Stimulated activated CD4-positive, alpha-beta T cell treated with anti-CD3 and anti-CD28 coated beads, Interleukin-4, amount 100 ng/mL, for 4 hours (primary cell): ENCODE measurements around the gene CALHM3.
"Not testable (repeated sequence)": the region's sequence is repeated elsewhere in the genome, so short reads cannot be mapped to it uniquely, and the experiment has no call there.

Source experiments
- DNase-seq, 2 experiments: peaks; one replicate each; pipeline ENCODE4 v3.0.0-alpha.2; 2020

The CALHM3 gene

DNA sequence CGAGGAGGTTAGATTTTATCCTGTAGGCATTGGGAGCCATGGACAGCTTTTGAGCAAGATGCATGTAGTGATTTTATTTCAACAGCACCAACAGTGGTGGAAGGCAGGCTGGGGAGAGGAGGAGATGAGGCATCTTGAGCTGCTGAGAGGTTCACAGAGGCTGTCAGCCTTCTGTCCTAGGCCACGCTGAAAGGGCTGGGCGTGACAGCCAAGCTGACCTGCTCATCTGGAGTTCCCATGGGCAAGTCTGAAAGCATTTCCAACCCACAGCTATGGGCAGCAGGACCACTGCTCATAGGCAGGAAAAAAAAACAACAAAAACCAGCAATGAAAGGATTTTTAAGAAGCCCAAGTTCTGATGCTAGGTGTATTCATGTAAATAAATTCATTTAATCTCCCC lies 22.1 kb upstream of the CALHM3 start:
- no peak for DNase-seq

DNA sequence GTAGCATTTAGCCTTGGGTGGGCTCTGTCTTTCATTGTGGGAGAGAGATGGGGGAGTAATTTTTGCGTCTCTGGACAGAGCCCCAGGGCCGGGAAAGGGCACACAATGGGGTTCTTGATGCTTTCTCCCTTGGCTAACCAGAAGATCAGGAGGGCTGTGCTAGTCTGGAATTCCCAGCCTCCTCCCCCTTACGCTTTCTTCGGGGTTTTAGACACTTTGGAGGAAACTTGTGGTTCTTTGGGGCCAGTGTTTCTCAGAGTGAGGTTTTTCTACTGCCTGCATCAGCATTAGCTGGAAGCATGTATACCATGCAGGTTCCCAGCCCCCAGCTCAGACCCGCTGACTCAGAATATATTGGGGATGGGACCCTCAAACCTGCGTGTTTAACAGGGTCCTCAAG lies 21.4 kb upstream of the CALHM3 start:
- DNase-seq = no peak

DNA sequence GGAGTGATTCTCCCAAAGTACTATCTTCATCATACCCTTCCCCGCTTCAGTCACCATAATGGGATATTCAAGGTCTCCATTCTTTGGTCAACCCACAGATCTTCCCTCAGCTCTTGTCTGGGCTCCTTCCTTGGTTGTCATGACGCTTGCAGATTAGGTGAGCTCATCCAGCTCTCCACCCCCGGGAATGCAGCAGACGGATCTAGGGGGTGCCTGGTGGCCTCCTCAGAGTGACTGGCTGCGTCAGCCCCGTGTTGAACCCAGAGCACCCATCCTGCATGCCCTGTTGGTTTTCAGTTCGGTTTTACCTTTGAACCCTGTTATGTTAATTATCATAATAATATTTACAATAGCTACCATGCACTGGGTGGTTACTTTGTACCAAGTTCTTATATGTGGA lies 20.8 kb upstream of the CALHM3 start:
- no peak for DNase-seq

DNA sequence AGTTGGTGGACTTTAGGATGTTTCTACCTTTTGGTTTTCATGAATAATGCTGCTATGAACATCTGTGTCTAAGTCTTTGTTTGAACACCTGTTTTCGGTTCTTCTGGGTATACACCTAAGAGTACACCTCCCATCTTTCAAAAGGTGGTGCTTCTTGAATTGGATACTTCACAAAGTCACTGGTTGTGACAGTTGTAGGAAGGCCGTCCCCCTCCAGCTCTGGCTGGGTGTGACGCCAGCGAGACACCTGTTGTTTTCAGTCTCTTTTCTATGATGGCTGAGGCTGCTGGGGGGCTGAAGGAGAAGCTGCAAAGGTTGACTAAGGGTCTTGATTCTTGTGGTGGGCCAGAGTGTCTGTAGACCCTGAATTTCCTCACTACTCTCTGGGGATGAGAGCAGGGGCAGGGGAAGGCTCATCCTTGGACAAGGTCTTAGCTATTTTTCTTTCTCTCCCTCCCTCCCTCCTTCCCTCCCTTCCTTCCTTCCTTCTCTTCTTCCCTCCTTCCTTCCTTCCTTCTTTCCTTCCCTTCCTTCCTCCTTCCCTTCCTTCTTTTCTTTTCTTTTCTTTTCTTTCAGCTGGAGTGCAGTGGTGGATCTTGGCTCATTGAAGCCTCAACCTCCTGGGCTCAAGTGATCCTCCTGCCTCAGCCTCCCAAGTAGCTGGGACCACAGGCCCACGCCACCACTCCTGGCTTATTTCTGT lies 20.0 kb upstream of the CALHM3 start:
- no peak for DNase-seq

DNA sequence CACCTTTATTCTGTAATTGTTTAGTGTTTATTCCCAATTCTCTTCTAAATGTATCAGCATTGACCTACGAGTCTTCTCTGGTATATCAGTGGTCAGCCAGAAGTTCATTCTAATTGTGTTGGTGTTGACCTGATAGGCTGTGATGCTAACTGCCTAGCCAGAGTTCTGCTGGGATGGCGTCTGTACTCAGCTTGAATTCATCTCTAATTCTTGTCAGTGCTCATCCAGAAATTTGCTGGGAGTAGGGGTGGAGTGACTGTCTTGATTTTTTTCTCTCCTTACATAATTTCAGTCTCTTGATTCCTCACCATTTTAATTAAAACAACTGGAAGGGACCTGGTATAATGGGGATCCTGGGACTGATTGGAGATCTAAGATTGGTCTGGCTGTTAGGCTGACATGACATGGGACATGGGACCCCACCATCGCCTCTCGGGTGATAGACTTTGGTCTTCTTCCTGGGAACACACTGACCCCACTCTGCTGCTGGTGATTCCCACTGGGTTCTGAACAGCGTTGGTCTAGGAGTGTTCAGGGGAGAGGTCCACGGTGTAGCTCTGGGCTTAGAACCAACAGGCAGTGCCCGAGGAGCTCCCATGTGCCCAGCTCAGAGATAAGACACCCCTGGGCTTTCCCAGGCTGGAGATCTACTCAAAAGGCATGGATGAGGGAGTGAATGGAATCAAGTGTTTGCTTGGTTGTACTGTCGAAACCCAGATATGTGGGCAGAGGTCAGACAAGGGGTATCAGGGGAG lies 18.3 kb upstream of the CALHM3 start:
- no peak for DNase-seq

DNA sequence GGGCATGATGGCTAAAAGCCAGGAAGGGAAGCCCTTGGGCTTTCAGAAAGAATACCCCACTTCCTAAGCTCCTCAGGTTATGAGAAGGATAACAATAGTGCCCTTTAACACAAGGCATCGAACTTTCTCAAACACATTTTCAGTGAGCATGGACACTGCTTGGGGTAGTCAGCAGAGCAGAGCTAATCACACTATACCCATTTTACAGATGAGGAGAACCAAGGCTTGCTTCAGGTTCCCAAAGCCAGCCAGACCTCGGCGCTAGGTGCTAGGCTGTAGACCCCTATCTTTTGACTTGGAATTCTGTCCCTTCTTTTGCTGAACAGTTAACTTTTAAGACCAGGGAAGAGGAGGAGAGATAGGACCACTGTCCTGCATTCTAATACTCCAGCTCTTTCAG lies 16.3 kb upstream of the CALHM3 start:
- no peak for DNase-seq

DNA sequence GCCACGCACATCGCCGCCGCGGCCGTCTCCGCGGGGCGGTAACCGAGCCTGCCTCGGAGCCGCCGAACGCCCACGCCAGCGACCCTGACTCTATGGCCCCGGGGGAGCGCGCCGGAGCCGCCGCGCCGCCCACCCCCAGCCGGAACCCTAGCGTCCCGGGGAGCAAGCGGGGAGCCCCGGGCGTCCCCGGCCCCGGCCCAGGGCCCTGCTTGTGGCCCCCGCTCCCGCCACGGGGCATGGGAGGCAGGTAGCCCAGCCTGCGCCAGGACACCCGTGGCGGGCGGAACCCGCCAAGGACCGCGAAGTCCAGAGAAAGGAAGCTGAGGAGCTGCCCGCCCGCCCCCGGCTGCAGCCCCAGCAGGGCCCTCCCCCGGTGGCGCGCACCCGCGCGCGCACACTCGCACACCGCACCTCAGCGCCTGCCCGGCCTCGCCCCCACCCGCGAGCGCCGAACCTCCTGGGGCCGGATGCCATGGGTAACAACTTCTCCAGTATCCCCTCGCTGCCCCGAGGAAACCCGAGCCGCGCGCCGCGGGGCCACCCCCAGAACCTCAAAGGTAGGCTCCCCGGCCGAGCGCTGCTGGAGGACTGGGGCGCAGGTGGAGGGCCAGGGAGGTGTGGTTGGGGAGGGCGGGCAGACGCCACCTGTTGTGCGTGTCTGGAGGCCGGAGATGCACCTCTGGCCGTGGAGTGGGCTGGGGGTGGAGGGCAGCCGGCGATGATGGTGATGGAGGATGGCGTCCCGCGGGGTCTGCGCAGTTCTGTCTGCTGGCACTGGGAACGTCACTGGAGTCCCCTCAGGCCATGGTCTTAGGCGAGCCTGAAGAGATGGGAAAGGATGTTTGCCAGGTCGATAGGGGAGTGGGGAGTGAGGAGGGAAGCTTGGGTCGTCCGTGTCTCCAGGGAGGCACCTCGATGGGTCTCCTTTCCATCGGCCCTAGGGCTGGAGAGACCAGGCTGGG lies 15.2 kb upstream of the CALHM3 start:
- DNase-seq = peak in 1 of 2 experiments; percentile 22

DNA sequence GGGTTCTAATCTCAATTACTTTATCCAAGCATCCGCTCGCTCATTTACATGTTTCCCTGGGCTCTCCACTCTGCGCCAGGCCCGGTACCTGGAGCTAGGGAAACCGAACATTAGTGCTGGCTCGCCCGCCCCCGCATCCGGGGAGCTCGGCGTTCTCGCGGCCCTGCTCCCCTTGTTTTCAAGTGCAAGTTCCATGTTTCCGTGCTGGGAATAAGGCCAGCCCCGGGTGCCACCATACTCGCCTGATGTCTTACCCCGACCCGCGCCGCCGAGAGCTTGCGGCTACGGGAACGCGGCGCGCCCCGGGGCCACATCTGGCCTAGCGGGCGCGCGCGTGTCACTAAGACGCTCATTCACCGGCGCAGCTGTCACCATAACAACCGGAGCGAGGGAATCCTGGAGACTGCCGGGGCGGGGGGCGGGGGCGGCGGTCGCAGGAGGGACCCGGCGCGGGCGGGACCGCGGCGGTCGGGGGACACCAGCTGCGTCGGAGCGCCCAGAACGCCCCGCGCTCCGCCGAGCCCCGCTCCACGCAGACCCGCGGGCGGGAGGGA lies 14.4 kb upstream of the CALHM3 start, which contains the start of gene NEURL1:
Gene NEURL1 (plus strand): TSS at position 344 of the 554 bp plus-strand sequence. CDS start 683 bp downstream, outside the sequence.
- DNase-seq = peak; percentile 17 to 30

DNA sequence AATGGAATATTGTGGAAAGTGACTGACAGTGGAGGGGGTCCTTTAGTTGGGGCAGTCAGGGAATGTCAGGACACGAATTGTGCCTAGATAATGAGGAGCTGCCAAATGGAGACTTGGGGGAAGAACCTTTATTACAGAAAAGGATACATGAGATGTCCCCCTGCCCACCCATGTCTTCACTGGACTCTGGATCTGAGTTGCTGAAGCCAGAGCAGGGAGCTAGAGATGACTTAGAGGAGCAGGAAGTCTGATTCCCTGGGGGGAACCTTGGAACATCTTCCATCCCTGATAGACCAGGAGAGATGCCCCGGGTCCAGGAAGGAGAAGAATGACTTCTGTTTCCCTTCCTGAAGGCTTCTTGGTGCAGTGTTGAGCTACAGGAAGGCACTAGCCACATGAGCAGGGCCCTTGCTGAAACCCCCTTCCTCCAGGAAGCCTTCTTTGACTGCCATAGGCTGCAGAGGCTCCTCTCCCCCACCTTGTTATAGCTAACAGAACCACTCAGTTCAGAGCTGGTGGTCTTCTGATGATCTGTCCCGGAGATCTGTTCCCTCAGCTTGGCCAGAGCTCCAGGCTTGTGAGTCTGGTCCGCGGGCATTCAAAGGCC lies 13.7 kb upstream of the CALHM3 start:
- no peak for DNase-seq

DNA sequence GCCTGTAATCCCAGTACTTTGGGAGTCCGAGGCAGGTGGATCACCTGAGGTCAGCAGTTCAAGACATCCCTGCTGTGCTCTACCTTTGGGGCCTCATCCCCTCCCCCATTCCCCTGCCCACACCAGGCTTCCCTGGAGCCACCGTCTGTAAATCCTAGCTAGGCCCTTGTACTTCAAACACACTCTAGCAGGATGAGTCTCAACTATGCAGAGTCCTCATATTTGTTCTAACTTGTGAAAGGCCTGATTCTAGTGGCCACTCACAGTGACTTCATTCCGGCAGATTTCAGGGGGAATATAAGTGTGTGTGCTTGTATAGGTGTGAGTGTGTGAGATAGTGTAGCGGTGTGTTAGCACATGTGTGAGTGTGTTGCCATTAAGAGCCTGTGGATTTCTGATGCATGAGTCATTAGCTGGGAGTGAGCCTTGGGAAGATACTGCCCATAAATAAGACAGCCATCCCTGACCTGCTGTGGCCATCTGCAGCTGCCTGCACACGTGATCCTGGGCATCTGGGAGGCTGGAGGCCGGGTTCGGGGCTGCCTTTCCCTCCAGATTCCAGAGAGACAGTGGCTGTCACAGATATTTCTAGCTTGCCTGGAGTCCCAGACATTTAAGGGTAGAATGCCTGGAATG lies 12.8 kb upstream of the CALHM3 start:
- no peak for DNase-seq

DNA sequence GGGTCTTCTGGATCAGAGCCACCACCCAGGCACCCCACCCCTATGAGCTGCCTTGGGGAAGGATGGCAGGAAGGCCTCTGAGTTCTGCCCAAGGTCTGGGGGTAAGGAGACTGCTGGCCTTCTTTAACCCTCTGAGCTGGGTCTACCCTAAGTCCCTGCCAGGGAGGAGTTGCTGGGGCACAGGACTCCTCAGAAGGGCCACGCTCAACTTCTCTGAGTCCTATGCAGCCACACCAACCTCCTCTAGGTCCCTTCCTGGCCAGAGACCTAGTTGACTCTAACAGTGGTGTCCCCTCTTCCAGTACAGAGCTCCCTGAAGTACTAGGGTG lies 11.9 kb upstream of the CALHM3 start:
- no peak for DNase-seq

DNA sequence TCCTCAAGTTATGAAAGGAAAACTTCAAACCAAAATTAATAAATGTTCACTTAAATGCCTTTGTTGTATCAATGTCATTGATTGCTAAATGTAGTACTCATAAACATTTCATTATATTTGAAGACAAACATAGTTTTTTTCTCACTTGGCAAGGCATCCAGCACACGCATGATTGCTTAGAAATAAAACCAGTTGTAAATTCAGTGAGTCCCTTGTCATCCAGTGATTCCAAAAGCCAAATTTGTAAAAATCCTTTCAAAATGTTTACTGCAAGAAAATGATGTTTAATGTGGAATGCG lies 8.3 kb upstream of the CALHM3 start:
- no peak for DNase-seq

DNA sequence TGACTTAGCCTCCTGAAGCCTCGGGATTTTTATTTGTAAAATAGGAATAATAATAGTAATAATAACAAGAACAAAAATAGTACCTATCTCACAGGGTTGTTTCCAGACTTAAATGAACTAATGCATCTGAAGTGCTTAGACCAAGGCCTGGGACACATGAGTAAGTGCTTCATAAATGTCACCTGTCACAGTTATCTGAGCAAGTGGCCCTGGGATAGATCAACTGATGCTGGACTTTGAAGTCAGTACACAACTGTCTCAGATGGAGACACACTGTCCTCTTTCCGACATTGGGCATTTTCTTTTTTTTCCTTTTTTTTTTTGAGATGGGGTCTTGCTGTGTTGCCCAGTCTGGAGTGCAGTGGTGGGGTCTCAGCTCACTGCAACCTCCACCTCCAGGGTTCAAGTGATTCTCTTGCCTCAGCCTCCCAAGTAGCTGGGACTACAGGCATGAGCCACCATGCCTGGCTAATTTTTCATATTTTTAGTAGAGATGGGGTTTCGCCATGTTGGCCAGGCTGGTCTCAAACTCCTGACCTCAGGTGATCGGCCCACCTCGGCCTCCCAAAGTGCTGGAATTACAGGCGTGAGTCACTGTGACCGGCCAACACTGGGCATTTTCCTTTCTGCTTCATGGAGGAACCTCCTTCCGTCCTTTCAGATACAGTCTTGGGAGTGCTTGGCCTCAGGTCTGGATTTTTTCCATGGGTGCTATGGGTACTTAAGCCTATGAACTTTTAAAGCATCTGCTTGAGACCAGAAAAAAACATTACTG lies 7.8 kb upstream of the CALHM3 start:
- DNase-seq = not testable (repeated sequence)

DNA sequence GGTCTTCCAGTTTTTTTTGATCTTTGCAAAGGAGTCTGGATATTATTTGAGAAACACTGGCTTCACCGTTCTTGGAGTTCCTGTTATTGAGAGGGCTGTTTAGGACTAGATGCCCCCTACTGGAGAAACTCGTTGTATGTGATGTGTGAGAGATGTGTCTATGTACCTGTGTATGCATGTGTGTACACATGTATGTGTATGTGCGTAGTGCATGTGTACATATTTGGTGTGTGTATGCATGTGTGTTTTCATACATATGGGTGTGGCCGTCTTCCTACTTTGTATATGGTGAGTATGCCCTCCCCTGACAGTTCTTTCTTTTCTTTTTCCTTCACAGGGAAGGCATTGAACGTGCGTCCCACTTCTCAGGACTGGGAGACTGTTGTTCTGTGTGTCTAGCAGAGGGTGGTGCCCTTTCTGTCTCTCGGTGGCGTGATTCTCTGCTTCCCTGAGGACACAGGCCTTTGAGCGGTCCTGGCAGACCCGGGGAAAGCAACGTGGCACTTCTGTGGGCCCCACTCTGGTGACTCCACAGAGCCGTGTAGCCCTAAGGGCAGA lies 3.0 kb upstream of the CALHM3 start:
- DNase-seq = no peak

DNA sequence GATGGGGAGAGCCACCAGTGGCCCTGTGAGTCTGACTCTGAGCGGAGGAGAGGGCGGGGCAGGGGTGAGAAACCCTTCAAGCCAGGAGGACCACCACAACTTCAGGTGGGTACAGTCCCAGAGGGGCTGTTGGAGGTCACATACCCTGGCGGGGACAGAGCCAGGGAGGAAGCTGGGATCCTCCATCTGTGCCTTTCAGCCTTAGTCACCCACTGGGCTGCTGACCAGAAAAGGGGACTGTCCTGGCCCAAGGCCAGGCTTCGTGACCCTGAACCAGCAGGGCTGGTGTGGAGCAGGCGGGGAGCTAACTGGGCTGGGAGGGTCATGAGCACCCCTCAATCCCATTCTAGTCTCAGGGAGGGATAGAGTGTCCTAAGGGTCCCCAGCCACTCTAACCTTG lies 1.5 kb upstream of the CALHM3 start:
- no peak for DNase-seq

DNA sequence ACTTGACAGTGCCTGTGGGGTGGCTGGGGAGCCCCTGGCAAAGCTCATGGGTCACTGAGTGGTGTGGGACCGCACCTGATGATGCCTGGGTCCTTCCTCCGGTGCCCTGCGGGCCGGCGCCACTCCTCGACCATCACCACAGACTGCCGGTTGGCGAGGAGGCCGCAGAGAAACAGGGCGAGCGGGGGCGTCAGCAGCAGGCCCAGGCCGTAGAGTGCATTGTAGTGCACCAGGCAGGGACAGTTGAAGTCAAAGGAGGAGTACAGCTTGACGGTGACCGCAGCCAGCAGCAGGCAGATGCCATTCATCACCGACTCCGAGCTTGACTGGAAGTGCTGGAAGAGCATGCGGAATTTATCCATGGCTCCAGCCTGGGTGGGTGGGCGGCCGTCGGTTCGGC lies 369 bp downstream of the CALHM3 start:
- DNase-seq = no peak

DNA sequence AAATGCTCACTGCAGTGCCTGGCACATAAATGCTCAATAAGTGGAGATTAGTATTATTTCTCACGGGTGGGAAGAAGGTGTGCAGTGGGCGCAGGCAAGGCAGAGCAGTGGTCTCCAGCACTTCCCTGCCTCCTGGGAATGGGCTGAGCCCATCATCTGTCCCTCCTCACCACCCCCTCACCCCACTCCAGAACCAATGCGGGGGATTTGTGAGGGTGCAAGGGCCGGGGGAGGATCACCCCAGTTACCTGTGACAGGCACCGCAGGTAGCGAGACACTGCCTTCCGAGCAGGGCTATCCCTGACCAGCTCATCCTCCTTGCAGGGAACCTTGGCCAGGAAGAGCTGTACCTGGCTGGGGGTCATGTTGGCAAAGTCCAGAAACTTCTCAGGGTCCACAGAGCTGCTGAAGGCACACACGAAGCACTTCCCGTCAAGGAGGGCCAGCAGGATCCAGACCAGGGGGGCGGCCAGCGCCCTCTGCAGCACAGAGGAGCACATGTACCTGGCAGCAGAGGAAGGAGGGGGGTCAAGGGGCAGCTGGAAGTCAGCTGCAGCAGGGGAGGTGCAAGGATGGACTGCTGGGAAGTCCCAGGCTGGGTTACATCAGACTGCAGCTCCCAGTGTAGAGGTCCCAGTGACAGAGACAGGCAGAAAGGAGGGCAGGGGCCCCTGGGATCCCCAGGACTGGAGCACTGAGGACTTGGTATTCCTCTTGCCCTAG lies 2.8 kb downstream of the CALHM3 start:
- no peak for DNase-seq

DNA sequence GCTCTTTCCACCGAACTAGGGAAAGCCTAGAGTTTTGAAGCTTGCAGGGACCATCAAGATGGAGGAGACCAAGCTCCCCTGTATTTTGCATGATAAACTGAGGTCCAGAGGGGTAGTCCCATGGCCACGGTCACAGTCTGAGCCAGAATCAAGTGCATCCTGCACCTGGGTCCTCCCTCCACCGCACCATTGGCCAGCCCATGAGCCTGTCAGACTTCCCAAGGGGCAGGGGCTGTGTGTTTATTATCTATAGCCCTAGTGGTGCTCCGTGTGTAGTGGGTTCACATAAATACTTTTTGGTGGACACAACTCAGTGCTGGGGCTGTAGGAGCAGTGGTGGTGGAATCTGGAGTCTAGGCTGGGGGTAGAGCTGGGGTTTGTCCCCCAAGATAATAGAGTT lies 3.6 kb downstream of the CALHM3 start:
- no peak for DNase-seq

DNA sequence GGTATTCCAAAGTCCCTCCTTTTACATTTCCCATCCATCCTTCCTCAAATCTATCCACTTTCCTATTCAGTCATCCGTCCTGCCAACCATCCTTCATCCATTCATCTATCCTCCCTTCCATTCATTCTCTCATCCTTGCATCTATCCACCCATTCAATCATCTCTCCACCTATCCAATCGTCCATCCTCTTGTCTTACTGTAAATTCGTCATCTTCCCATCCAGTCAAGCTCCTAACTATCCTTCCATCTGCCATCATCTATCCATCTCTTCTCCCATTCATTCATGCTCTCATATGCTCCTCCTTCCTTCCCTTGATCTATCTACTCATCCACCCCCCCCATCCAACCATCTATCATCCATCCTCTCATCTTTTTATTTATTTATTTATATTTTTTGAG lies 5.0 kb downstream of the CALHM3 start:
- no peak for DNase-seq

DNA sequence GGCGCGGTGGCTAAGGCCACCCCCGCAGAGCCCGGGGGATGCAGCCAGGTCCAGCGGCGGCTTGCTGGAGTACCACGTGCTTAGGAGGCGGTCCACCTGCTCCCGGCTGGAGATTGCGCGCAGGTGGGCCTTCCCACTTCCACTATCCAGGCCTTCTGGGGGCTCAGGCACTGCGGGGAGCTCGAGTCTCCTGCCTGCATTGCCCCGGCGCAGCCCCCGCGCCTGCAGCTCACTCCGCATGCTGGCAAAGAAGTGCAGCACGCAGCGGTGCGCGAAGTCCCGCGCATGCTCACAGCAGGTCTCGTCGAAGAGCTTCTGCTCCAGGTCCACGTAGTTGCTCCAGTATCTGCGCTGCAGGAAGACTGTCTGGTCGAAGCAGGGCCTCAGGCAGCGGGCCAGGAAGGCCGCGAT lies 5.8 kb downstream of the CALHM3 start:
- no peak for DNase-seq

DNA sequence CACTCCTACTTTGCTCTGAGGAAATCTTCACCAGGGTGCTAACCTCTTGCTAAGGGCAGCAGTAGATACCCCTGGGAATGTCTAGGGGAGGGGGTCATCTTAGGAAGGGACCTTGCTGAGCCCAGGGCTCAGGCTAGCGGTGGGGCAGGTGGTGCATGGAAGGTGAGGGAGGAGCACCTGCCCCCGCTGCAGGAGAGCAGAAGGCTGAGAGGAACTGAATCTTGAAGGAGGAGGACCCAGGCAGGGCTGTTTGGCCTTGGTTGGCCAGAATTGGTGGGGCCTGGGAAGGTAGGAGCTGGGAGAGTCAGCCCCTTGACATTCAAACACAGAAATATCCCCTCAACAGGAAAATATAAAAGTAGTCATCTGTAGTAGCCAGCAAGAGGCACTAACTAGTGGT lies 7.0 kb downstream of the CALHM3 start:
- no peak for DNase-seq
